HepG2 (cell line): ENCODE data around the gene MRPS7. TPM values are rescaled to one million over a fixed set of nuclear protein-coding genes. Genes with fewer than 3 reads are reported as not detected.

ENCODE experiments used
- ATAC-seq: fragments of 200-7000 bp; cut with Tn5 transposase; 3 replicates; pipeline ENCODE4 v1.9.1; 2020; ENCODE audit warnings: mild to moderate bottlenecking, moderate library complexity
- BruUV-seq: library from RNA; stranded (reverse); fragments of 400-500 nt; replicated peaks from 2 replicates; lab custom pipeline; 2021; lab: Mats Ljungman, UMichigan
- CTCF ChIA-PET: fragments of 300-600 bp; formaldehyde crosslinking; extraction: SDS; loops from one replicate; lab custom pipeline; 2021; ENCODE audit warnings: low total read pairs, inconsistent platforms, low intra/inter-chr PET ratio; lab: Yijun Ruan, JAX
- POLR2A ChIA-PET: fragments of 350-600 bp; sonication (Branson Sonifier 250); formaldehyde crosslinking; loops from one replicate; lab custom pipeline; 2020; ENCODE audit warnings: antibody characterized with exemption, inconsistent platforms; lab: Yijun Ruan, JAX
- DNase-seq: peaks from one replicate; pipeline ENCODE4 v3.0.0-alpha.2; 2015; ENCODE audit warnings: low spot score
- FAIRE-seq: peaks from 3 replicates; lab custom pipeline; 2011; peaks lifted over from hg19 to GRCh38; lab: Jason Lieb, UNC
- H2AFZ ChIP-seq: one replicate; pipeline ENCODE4 v1.6.1; 2011; ENCODE audit warnings: low read length, inconsistent platforms
- H3K27ac ChIP-seq: fragments of 300-600 bp; 3 replicates; pipeline ENCODE4 v1.8.0; 2011; ENCODE audit warnings: mixed run types, mild to moderate bottlenecking, mixed read lengths, low read length, inconsistent platforms; ENCODE audit not compliant: insufficient read depth; ENCODE audit errors: extremely low read length
- H3K27me3 ChIP-seq, 2 experiments: fragments of 200-600 bp in 1 of 2; 2 replicates in 1 of 2; 3 replicates in 1 of 2; pipeline versions ENCODE4 v1.6.0 to v1.8.0; 2011; ENCODE audit warnings: low read length in 2 of 2, mild to moderate bottlenecking in 2 of 2, moderate library complexity in 2 of 2, inconsistent platforms in 1 of 2; ENCODE audit not compliant: insufficient read depth in 2 of 2, control insufficient read depth in 1 of 2
- H3K36me3 ChIP-seq, 2 experiments: fragments of 200-600 bp in 1 of 2; replicated peaks in 1 of 2; 2 replicates in 1 of 2; 3 replicates in 1 of 2; pipeline versions ENCODE4 v1.5.1 to v1.8.0; 2011; ENCODE audit warnings: low read length in 2 of 2, inconsistent platforms in 1 of 2; ENCODE audit not compliant: insufficient read depth in 2 of 2, control insufficient read depth in 1 of 2
- H3K4me1 ChIP-seq: 2 replicates; pipeline ENCODE4 v1.5.1; 2012; ENCODE audit warnings: low read length, inconsistent platforms; ENCODE audit not compliant: insufficient read depth
- H3K4me2 ChIP-seq: 2 replicates; pipeline ENCODE4 v1.6.0; 2011; ENCODE audit warnings: low read depth, low read length, inconsistent platforms
- H3K4me3 ChIP-seq, 3 experiments: fragments of 200-600 bp in 1 of 3; sonication (generic), shearing (Covaris generic) in 1 of 3; replicated peaks in 1 of 3; 2 replicates each; pipeline ENCODE4 v1.5.1; 2011 to 2016; ENCODE audit warnings: low read length in 3 of 3, inconsistent platforms in 2 of 3, low read depth in 2 of 3, mild to moderate bottlenecking in 2 of 3, control low read depth in 1 of 3, mixed read lengths in 1 of 3; ENCODE audit not compliant: insufficient read depth in 1 of 3
- H3K79me2 ChIP-seq: one replicate; pipeline ENCODE4 v1.6.1; 2011; ENCODE audit warnings: low read length, inconsistent platforms; ENCODE audit not compliant: insufficient read depth
- H3K9ac ChIP-seq: 2 replicates; pipeline ENCODE4 v1.6.0; 2011; ENCODE audit warnings: mild to moderate bottlenecking, low read depth, low read length, inconsistent platforms; ENCODE audit not compliant: insufficient read depth
- H3K9me3 ChIP-seq: 2 replicates; pipeline ENCODE4 v1.5.1; 2012; ENCODE audit warnings: mild to moderate bottlenecking, low read length
- H4K20me1 ChIP-seq: 2 replicates; pipeline ENCODE4 v1.6.0; 2011; ENCODE audit warnings: inconsistent platforms, mild to moderate bottlenecking, low read length, moderate library complexity; ENCODE audit not compliant: insufficient read depth
- JUN ChIP-seq: sonication (generic); formaldehyde crosslinking; IDR thresholded peaks from 2 replicates; pipeline ENCODE4 v1.4.0; 2020; ENCODE audit warnings: mild to moderate bottlenecking, missing genetic modification reagents
- NFYC ChIP-seq: IDR thresholded peaks from 2 replicates; pipeline ENCODE4 v1.6.1; 2016; ENCODE audit warnings: missing genetic modification reagents, missing compliant biosample characterization
- PBX2 ChIP-seq: IDR thresholded peaks from 2 replicates; pipeline ENCODE4 v1.6.1; 2016; ENCODE audit warnings: control low read depth
- PHF20 ChIP-seq: sonication (generic); formaldehyde crosslinking; IDR thresholded peaks from 2 replicates; pipeline ENCODE4 v1.5.0; 2020; ENCODE audit warnings: mild to moderate bottlenecking, missing genetic modification reagents
- SOX13 ChIP-seq, 3 experiments: fragments of 450-650 bp in 1 of 3; sonication (generic) in 1 of 3; formaldehyde crosslinking in 1 of 3; IDR thresholded peaks in 2 of 3; conservative IDR thresholded peaks in 1 of 3; 2 replicates each; pipeline versions ENCODE4 v1.5.0 to v1.6.1; 2016 to 2020; ENCODE audit warnings: antibody characterized with exemption in 1 of 3, mild to moderate bottlenecking in 1 of 3, missing compliant biosample characterization in 1 of 3, missing genetic modification reagents in 1 of 3, moderate library complexity in 1 of 3
- SRSF9 ChIP-seq: fragments of 200-400 bp; formaldehyde crosslinking; IDR thresholded peaks from 2 replicates; pipeline ENCODE4 v1.6.1; 2018; ENCODE audit warnings: borderline replicate concordance, mild to moderate bottlenecking, low read depth, low read length; ENCODE audit not compliant: insufficient read depth, poor library complexity, severe bottlenecking
- THAP9 ChIP-seq: sonication (generic); formaldehyde crosslinking; IDR thresholded peaks from 2 replicates; pipeline ENCODE4; 2020; ENCODE audit warnings: missing genetic modification reagents, mild to moderate bottlenecking, borderline replicate concordance
- ZNF501 ChIP-seq: sonication (generic); formaldehyde crosslinking; IDR thresholded peaks from 2 replicates; pipeline ENCODE4 v1.5.1; 2020; ENCODE audit warnings: mild to moderate bottlenecking, moderate library complexity, missing genetic modification reagents
- ZSCAN25 ChIP-seq: sonication (generic); formaldehyde crosslinking; IDR thresholded peaks from 2 replicates; pipeline ENCODE4 v1.8.0; 2022; ENCODE audit warnings: mild to moderate bottlenecking, missing genetic modification reagents
- WGBS: methylation state at CpG from one replicate; pipeline ENCODE4 v1.1.6; 2017; ENCODE audit warnings: low lambda C conversion rate; 5-methylcytosine and 5-hydroxymethylcytosine counted together
- in situ Hi-C: cut with HindIII; loops from 2 replicates; pipeline ENCODE4 v1.10.0; 2017; ENCODE audit warnings: low pct_unique_long_range_greater_than_20kb; ENCODE audit not compliant: extremely low pct_ligation_motif_present
- intact Hi-C: fragments of 100-400 bp; cut with micrococcal nuclease; formaldehyde crosslinking; loops from one replicate; pipeline ENCODE4 v1.10.0; 2022; ENCODE audit not compliant: unreplicated experiment
- polyA plus RNA-seq, 8 experiments: library from polyadenylated mRNA; depleted of rRNA in 3 of 8; stranded (reverse) in 7 of 8; unstranded in 1 of 8; fragments of >200 nt; fragmentation: Illumina TruSeq in 4 of 8; extraction: Trizol in 4 of 8; gene quantifications; 2 replicates each; pipeline versions ENCODE4 v1.2.1 to v1.2.3, GENCODE V29; 2011 to 2016; ENCODE audit warnings: low read depth in 4 of 8, missing spikeins in 1 of 8, mixed read lengths in 1 of 8; ENCODE audit not compliant: insufficient read depth in 1 of 8
- total RNA-seq, 5 experiments: library from RNA; depleted of rRNA; stranded (reverse); fragments of >200 nt; fragmentation: Illumina TruSeq; extraction: Trizol; gene quantifications; 2 replicates each; pipeline ENCODE4 v1.2.3, GENCODE V29; 2016; ENCODE audit warnings: low read depth in 1 of 5
- TF ChIP-seq, protein P1 (sequence below), 2 experiments: sonication (generic) in 1 of 2; formaldehyde crosslinking in 1 of 2; IDR thresholded peaks; 2 replicates each; pipeline versions ENCODE4 v1.4.0 to v1.6.1; 2016 to 2020; ENCODE audit warnings: borderline replicate concordance in 1 of 2, low read depth in 1 of 2, mild to moderate bottlenecking in 1 of 2, missing genetic modification reagents in 1 of 2
- TF ChIP-seq, protein P2 (sequence below): sonication (generic); formaldehyde crosslinking; IDR thresholded peaks from 2 replicates; pipeline ENCODE4 v1.4.0; 2020; ENCODE audit warnings: missing genetic modification reagents

MRPS7 gene
- total and polyA plus RNA-seq, 2 of the 13 experiments (the other 11 are each of a cell fraction or from before 2014, with no cell fraction given), result 97.0 to 162 TPM

GRCh38 chr17:75228847-75229246, 32.8 kb upstream of the MRPS7 start:
- Histone ChIP-seq H3K27ac (no peak overlapping the region), H3K79me2 (no peaks in the 10 kb centered on the region), H2AFZ (no peak overlapping the region), H3K4me2 (no peak overlapping the region), H3K9ac (no peak overlapping the region), H4K20me1 (no peaks in the 10 kb centered on the region), H3K36me3 (peaks cover 57 to 79% of the 10 kb centered on the region in 2 experiments), H3K4me3 (no peak overlapping the region), H3K27me3 (no peaks in the 10 kb centered on the region), H3K9me3 (no peaks in the 10 kb centered on the region), H3K4me1 (no peaks in the 10 kb centered on the region)
- DNase-seq (no peak), FAIRE-seq (no peak), ATAC-seq (no peak)
- WGBS, result 100% methylated on average over 4 of the region's 4 CpGs
- ChIA-PET CTCF (no interaction called here), POLR2A (interaction anchor here (1.2 kb wide), 1 partner anchor 32 kb away, joined by 4 read pairs; the partner anchor contains the start of genes GGA3 and MRPS7)
- intact Hi-C loops (no loop called here), in situ Hi-C loops (no loop called here)
- no TSS peak for BruUV-seq
- no peak for TF ChIP-seq THAP9 (CRISPR knock-in tag)
- TF ChIP-seq NFYC, result no peak
- TF ChIP-seq PBX2 (CRISPR knock-in tag), result no peak
- no peak for TF ChIP-seq ZNF501 (CRISPR knock-in tag)
- TF ChIP-seq, protein P1, sequence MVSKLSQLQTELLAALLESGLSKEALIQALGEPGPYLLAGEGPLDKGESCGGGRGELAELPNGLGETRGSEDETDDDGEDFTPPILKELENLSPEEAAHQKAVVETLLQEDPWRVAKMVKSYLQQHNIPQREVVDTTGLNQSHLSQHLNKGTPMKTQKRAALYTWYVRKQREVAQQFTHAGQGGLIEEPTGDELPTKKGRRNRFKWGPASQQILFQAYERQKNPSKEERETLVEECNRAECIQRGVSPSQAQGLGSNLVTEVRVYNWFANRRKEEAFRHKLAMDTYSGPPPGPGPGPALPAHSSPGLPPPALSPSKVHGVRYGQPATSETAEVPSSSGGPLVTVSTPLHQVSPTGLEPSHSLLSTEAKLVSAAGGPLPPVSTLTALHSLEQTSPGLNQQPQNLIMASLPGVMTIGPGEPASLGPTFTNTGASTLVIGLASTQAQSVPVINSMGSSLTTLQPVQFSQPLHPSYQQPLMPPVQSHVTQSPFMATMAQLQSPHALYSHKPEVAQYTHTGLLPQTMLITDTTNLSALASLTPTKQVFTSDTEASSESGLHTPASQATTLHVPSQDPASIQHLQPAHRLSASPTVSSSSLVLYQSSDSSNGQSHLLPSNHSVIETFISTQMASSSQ (IDR thresholded peaks at IDR 0.05; ENCODE audit: low read depth), result no peak
- TF ChIP-seq, protein P1 (CRISPR knock-in tag; IDR thresholded peaks at IDR 0.05; ENCODE audit: borderline replicate concordance), result no peak
- no peak for TF ChIP-seq SRSF9
- TF ChIP-seq ZSCAN25, result no peak
- TF ChIP-seq, protein P2, sequence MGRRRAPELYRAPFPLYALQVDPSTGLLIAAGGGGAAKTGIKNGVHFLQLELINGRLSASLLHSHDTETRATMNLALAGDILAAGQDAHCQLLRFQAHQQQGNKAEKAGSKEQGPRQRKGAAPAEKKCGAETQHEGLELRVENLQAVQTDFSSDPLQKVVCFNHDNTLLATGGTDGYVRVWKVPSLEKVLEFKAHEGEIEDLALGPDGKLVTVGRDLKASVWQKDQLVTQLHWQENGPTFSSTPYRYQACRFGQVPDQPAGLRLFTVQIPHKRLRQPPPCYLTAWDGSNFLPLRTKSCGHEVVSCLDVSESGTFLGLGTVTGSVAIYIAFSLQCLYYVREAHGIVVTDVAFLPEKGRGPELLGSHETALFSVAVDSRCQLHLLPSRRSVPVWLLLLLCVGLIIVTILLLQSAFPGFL (CRISPR knock-in tag), result no peak
- TF ChIP-seq JUN (CRISPR knock-in tag), result no peak
- TF ChIP-seq PHF20, result no peak
- TF ChIP-seq SOX13 (IDR thresholded peaks at IDR 0.05), result no peak
- TF ChIP-seq SOX13 (CRISPR knock-in tag; conservative IDR thresholded peaks at IDR 0.05 in 1 of 2, IDR thresholded peaks at IDR 0.05 in 1 of 2), result no peak
